HCEC 1CT (cell line): ENCODE measurements around the gene GIPR.
"Not testable (repeated sequence)": the region's sequence is repeated elsewhere in the genome, so short reads cannot be mapped to it uniquely, and the experiment has no call there.

ENCODE experiments used
- DNase-seq: peaks from one replicate; pipeline ENCODE4 v3.0.0-alpha.2; 2017

The GIPR gene

GRCh38 chr19:45667620-45668341, at the start of gene GIPR:
Gene GIPR (plus strand): TSS chr19:45668221. CDS start chr19:45669521, 1,300 bp downstream.
- peak; percentile 14 for DNase-seq

- DNase-seq = no peak
These were observed 46.6 kb upstream of the GIPR start for GRCh38 chr19:45621389-45621788.

GRCh38 chr19:45621976-45622503, 46.0 kb upstream of the GIPR start:
- no peak for DNase-seq

- no peak for DNase-seq
These were observed 44.0 kb upstream of the GIPR start for GRCh38 chr19:45623984-45624383.

- DNase-seq = not testable (repeated sequence)
These were observed 39.8 kb upstream of the GIPR start for GRCh38 chr19:45628219-45628618.

- DNase-seq = no peak
These were observed 38.3 kb upstream of the GIPR start for GRCh38 chr19:45629704-45630103.

GRCh38 chr19:45630463-45630862, 37.6 kb upstream of the GIPR start:
- peak; percentile 92 for DNase-seq

- peak; percentile 77 for DNase-seq
These were observed 35.4 kb upstream of the GIPR start for GRCh38 chr19:45632468-45633196.

GRCh38 chr19:45636275-45636674, 31.7 kb upstream of the GIPR start:
- DNase-seq = no peak

GRCh38 chr19:45636902-45637301, 31.1 kb upstream of the GIPR start:
- no peak for DNase-seq

GRCh38 chr19:45637890-45638667, 29.9 kb upstream of the GIPR start:
- peak; percentile 11 for DNase-seq

- peak; percentile 10 for DNase-seq
These were observed 28.9 kb upstream of the GIPR start, which contains the start of gene EML2 for GRCh38 chr19:45638930-45639729. Gene EML2 (minus strand): TSS chr19:45639397. CDS start chr19:45639376, 21 bp downstream.

GRCh38 chr19:45640849-45641273, 27.2 kb upstream of the GIPR start:
- no peak for DNase-seq

- DNase-seq = peak; percentile 86
These were observed 26.5 kb upstream of the GIPR start for GRCh38 chr19:45641274-45642105.

- DNase-seq = peak; percentile 70
These were observed 24.7 kb upstream of the GIPR start for GRCh38 chr19:45643024-45643926.

- no peak for DNase-seq
These were observed 23.9 kb upstream of the GIPR start for GRCh38 chr19:45643927-45644771.

- DNase-seq = no peak
These were observed 22.9 kb upstream of the GIPR start for GRCh38 chr19:45645068-45645630.

- DNase-seq = peak; percentile 88
These were observed 22.2 kb upstream of the GIPR start for GRCh38 chr19:45645631-45646344.
